HG02588 (cell line): ENCODE results near the gene RNF145.

ENCODE experiments used
- ATAC-seq: cut with Tn5 transposase; IDR thresholded peaks from one replicate; pipeline ENCODE4 v1.9.1; 2021; ENCODE audit warnings: mild to moderate bottlenecking, moderate library complexity; ENCODE audit not compliant: unreplicated experiment

The RNF145 gene

DNA sequence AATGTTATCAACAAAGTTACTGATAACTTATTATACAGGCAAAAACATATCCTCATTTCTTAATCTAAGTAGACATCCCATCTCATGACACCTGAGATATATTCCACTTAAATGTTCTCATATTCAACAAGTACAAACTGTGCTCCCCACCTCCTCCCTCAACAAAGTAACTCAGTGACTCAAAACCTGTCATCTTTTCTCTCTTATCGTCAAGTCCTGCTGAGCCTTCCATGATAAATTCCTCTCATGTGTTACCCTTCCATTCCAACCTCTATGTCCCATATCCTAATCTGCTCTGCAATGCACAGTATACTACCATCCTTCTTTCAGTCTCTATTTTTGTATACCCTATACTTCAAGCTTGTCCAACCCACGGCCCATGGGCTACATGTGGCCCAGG lies 13.6 kb downstream of the RNF145 start:
- ATAC-seq: no peak

DNA sequence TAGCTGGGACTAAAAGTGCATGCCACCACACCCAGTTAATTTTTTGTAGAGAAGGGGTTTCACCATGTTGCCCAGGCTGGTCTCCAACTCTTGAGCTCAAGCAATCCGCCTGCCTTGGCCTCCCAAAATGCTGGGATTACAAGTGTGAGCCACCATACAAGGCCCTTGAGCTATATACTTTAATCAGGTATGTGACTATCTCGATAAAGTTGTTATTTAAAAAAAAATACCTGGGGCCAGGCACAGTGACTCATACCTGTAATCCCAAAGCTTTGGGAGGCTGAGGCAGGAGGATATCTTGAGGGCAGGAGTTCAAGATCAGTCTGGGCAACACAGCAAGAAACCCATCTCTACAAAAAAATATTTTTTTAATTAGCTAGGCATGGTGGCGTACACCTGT lies 19.2 kb downstream of the RNF145 start:
- no peak for ATAC-seq

DNA sequence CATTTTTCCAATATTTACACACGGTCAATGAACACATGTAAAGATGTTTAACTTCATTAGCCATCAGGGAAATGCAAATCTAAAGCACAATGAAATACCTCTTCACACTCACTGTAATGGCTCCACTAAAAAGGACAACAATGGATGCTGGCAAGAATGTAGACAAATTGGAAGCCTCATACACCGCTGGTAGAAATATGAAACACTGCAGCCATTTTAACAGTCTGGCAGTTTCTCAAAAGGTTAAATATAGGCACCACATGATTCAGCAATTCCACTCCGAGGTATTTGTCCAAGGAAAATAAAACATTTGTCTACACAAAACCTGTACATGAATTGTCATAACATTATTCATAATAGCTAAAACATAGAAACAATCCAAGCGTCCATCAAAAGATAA lies 20.0 kb downstream of the RNF145 start:
- ATAC-seq: no peak

DNA sequence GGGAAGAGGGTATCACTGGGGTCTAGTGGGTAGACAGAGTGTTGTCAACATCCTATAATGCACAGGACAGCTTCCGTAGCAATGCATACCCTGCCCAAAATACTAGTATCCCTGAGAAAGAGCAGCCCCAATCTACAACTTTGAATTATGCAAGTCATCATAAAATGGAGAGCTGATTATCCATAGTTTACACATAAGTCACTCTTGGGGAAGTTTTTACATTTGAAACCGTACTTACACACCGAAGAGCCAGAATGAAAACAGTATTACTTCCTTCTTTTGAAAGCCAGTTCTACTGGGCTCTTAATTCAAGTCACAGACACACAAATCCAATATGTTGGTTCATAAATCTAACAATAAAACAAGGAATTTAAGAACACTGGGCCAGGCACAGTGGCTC lies 21.6 kb downstream of the RNF145 start:
- no peak for ATAC-seq

DNA sequence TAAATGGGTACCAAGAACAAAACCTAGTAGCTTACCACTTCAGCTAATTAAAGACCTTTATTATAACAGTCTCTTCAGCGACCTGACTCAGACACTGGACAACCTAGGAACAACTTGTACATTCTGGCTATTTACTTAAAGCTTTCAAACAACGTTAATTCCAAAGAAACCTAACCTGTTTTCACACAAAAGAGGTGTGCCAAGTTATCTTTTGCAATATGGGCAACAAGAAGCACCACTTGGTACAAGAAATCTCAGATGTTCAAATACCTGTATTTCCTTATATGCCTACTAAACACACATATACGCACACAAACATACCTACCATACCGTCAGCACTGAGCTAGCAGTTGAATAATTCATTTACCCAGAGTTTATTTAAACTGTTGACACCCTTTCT lies 23.0 kb downstream of the RNF145 start:
- ATAC-seq: no peak

DNA sequence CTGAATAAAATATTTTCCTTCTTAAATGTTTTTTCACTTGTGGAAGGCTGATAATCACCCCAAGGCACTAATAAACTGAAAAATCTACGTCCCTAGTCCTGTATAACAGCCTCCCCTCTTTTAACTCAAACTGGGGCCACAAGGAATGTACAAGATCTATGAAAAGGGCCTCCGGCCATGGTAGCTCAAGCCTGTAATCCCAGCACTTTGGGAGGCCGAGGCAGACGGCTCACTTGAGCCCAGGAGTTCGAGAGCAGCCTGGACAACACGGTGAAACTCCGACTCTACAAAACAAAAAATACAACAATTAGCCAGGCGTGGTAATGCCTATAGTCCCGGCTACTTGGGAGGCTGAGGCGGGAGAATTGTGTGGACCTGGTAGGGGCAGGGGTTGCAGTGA lies 23.6 kb downstream of the RNF145 start:
- no peak for ATAC-seq

DNA sequence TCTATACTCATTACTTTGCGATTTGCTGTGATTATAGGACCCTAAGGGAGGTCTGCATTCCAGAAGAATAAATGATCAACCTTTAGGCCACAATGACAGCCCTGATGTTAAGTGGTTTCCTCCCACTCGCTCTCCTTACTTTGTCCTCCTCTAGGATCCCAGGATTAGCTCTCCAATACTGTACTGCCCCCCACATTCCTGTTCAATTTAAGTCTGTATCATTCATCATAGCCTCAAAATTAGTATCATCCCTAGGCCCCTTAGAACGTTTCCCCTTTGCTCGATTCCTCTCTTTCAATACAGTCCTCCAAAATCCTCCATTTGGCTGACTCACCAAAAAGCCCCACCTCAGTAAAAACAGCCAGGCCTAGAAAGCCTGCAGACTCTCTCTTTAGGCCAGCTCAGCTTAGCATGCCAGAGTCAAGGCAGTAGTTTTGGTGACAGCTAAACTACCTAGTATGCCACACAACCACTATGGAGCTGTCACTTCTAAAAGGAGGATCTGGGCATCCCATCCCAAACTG lies 24.4 kb downstream of the RNF145 start:
- ATAC-seq: peak; percentile 44

DNA sequence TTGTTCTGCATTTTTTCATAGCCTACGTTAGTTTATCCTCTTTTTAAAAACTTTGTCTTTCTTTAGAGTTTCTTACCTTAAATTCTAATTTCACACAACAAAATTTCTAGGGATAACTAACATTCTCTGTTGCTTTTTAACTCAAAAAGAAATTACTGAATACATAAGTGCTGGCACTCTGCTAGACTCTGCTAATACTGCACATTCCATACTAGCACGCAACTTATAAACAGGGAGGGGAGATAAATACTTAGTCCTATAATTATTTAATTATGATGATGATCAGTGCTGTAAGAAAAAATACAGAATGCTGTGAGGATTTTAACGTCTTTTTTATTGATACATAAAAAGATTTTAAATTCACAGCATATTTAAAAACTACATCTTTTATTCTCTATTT lies 25.1 kb downstream of the RNF145 start:
- ATAC-seq: no peak

DNA sequence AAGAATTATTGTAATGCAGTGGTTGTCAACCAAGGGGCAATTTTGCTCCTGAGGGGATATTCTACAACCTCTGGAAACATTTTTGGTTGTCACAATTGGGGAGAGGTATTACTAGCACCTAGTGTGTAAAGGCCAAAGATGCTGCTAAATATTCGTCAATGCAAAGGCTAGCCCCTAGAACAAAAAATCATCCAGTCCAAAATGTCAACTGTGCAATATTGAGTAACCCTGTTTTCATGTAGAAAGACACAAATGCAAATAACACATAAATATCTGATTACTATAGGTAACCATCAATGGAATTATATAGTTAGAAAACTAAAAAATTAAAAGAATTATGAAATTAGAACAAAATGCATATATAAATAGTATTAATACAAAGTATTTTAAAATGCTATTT lies 26.1 kb downstream of the RNF145 start:
- no peak for ATAC-seq

DNA sequence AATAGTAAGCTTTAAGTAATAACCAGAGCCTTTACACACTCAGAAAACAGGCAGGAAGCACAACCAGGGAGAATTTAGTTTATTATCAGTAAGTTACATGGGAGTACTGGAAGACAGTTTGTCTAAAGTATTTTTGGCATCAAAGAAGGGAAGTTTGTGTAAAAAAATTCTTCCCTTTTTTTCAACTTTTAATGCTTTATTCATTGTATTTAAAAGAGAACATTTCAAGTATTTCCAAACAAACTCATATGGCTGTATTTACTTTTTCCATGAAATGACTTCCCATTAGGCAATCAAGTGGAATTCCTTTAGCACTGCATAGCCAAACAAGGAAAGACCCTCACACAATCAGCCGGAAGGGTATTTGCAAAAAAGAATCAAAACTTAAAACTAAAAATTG lies 26.7 kb downstream of the RNF145 start:
- no peak for ATAC-seq

DNA sequence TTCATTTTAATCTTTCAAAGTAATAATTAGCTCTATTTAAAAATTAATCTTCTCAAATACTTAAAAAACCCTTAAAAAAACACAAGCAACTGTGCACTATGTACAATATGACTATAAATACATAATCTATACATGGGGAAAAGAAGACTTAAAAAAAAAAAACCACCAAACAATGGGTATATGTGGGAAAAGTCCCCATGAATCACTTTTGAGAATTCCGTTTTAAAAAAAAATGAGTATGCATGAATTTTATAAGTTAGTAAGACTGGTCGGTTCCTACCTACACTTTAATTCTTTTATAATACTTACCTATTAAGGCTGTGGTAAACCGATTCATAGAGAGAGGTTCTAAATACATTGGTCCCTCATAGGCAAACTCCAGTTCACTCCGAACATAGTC lies 27.7 kb downstream of the RNF145 start:
- ATAC-seq: no peak

DNA sequence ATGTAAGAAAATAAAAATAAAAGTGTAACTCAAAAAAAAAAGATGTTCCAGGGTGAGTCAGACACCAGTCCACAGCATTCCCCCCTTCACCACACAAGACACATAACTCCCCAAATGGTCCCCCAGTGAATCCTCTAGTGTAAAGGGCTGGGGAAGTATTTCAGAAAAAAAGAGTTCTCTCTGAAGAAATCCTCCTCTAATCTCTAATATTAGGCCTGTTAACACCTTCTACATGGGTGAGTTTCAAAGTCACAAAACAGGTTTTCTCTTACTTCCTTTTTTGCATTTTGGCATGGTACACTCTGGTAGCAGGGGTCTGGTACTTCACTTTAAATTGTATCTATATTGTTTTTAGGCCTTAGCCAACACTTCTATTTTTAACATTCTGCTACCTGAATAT lies 28.2 kb downstream of the RNF145 start:
- ATAC-seq: peak; percentile 33

DNA sequence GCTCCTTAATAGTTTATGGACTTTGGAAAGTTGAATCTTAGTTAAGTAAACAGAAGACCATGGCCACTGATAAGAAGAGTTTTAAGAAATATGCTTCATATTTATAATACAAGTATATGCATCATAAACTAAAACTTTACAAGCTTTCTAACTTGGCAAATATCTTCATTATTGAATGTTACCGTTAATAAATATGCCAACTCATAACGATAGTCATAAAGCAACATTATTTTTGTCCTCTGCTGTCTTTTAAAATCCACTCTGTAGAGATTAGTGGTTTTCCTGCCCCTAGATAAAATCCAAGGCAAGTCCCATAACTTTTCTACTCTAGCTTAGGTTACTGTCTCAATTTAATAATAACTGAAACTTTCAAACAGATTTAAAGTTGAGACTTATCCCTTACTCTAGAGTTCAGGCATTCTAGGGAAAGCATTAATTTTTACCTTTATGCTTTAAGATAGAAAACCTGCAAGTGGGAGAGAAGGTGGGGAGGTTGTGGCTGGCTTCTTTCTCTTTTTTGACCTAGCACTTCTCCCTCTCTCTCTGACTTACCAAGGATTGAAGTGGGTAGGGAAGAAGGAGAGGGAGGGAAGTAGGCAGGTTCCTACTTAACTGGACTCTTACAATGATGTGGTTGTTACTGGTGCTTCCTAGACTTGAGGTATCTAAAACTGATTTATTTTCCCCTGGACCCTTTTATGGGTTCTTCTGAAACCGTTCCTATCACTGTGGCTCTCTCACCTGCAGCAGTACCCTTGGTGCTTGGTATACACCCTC lies 29.6 kb downstream of the RNF145 start:
- ATAC-seq: no peak

DNA sequence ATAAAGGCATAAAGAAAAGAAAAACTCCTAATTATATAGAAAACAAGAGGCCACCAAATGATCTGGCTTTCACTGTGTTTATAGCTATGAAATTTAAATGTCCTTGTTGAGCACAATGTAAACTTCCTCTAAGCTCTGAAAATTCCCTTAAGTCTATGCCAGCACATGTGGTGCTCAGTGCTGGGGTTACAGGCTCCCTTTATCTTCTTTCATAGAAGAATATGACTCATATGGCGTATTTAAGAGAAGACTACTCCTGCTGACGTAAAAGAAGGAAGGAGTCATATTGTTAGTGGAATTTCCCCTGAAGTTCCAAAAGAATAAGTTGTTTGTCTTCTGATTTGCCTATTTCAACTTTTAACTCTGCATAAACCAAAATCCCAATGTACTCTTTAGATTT lies 30.4 kb downstream of the RNF145 start:
- ATAC-seq: peak; percentile 89

DNA sequence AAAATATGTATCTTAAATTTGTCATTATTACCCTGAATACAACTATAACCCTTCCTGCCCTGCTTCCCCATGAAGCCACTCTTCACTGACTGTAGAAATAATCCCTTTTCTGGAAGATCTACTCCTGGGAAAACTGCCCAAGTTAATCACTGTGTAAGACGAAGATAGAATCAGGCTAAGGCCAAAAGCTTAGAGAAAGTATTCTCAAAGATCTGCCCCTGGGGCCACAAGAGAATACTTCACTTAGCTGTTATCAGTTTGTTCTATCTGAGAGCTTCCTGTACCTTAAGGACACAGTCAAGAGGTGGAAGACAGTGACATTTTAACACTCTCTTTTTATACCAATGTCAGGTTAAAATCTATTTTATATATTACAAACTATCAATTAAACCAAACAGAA lies 33.8 kb downstream of the RNF145 start:
- no peak for ATAC-seq

DNA sequence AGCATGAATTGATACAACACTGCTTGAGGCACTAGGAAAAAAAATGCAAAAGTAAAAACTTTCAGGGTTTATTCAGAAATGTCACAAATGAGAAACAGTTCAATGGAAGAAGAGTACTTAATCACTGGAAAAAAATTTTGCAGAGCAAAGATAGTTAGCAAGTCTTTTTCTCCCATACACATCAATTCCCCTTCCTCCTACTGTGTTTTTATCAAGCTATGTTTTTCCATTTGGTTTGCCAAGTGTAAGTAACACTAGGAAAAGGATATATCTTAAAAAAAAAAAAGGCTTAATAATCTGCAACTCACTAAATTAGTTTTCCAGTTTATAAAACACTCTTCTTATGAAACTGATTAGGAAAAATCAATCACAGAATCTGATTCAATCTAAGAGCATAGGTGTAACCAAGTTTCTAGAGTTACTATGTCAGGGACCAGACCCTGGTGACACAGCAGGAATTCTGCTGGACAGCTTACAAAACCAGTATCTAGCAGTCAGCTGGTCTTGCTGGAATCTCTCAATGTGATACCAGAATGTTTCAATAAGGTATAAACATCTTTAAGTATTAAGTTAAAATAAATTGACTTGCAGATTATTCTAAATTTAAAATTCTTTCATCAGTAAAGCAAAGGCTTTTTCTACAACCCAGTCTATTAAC lies 34.7 kb downstream of the RNF145 start:
- ATAC-seq: no peak

DNA sequence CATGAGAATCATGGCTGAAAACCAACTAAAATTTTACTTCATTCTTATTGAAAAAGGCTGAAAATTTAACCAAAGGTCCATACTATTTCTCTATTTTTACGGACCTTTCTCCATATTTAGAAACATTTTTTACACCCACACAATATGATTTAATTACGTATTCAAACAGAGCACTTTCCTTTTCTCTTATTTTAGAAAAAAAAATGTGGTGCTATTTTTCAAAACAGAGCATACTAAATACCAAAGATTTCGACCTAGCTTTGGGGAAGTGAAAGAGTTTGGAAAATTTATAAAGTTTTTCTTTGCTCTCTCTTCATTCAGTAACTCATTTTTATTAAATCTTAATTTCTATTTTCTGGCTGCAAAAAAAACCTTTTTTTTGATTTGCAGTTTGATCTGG lies 38.1 kb downstream of the RNF145 start:
- no peak for ATAC-seq

DNA sequence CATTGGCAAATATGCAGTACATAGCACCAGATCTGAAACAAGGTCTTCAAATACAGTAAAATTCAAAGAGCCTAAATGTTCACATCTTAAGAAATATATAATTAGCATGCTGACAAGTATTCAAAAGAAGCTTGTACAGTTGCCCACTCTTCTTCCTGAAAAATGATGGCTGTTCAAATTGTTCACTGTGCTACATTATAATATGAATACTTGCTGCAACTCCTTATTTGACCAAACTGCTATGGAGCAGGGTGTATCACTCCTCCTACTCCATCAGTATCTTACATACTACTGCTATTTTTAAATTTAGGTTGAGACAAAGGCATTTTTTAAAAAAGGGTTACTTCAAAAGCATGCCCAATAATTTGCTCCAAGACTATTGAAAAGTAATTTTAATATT lies 39.3 kb downstream of the RNF145 start:
- ATAC-seq: no peak

DNA sequence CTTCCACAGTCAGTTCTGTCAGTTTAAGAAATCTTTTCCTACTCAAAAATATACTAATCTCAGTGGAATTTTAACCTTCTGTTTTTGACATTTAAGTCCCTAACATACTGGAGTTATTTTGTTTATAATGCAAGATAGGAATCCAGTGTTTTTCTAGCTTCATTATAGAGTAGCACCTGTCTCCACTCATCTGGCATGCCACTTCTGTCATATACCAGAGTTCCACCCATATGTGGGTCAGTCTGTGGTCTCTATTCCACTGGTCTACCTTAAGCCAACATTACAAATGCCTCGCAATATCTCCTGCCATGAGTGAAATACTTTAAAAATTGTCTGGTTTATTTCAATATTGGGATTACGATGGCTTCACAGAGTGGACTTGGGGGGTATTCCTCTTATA lies 42.9 kb downstream of the RNF145 start:
- ATAC-seq: no peak

DNA sequence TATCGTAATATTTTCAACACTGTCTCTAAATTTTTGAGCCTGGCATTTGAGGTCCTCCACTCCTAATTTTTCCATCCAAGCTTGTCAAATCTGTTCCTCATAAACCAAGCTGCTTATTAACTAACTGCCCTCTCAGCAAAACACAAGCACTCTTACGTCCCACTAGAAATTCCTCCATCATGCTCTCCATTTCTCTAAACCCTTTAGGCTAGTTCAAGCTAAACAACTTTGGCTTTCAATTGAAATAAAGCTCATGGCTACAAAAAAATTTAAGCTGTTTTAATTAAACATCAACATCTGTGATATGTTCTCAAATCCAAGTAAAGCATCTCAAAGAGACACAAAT lies 45.7 kb downstream of the RNF145 start:
- ATAC-seq: no peak

DNA sequence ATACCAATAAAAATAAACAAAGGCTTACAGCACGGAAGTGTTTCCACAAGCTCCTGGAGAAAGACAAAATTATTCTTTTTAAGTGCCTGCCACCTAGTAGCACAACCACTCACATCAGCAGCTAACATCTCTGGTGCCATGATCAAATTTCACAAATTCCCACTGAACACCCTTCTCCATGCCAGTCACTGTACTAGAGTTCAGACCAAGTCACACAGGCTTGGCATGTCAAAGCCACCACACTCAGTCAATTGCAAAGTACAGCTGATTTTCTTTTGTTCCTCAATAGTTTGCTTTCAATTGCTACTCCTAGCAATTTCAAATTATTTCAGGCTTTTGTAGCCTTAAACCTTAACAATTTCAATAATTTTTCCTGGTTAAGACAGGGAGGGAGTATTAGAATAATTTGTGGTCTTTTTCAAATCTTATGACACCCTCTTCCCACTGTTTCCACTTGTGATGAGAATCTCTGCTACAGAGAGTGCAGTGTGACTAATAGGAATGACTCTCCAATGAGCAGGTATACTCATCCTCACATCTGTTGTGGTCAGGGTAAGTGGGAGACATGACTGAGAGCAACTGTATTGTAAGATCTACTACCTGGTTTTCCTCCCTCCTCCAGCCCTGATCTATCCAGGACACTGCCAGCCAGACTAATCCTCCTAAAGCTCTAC lies 46.2 kb downstream of the RNF145 start:
- ATAC-seq: no peak
